Measurements from ENCODE around the gene FZD10.

Gene FZD10, protein sequence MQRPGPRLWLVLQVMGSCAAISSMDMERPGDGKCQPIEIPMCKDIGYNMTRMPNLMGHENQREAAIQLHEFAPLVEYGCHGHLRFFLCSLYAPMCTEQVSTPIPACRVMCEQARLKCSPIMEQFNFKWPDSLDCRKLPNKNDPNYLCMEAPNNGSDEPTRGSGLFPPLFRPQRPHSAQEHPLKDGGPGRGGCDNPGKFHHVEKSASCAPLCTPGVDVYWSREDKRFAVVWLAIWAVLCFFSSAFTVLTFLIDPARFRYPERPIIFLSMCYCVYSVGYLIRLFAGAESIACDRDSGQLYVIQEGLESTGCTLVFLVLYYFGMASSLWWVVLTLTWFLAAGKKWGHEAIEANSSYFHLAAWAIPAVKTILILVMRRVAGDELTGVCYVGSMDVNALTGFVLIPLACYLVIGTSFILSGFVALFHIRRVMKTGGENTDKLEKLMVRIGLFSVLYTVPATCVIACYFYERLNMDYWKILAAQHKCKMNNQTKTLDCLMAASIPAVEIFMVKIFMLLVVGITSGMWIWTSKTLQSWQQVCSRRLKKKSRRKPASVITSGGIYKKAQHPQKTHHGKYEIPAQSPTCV

DNA sequence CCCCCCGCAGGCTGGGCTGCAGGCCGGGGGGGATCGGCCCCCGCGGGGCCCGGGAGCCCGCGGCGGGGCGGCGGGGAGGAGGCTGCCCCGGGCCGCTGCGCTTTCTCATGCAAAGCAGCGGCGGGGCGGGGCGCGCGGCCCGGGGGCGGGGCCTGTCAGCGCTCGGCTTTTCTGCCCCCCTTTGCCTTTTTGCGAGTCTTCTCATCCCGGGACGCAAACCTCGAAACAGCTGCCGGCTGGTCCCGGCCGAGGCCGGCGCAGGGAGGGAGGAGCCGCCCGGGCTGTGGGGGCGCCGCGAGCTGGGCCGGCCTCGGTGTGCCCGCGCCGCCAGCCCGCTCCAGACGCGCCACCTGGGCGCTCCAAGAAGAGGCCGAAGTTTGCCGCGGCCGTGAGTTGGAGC, at the start of gene FZD10:
Gene FZD10, plus strand, starts transcription at position 198 of the 400 bp plus-strand sequence. CDS start 479 bp downstream, outside the sequence.
- in situ Hi-C loops (cut with MboI; ENCODE audit: low pct_unique_long_range_greater_than_20kb, low sequenced_read_pairs) = no loop called here

DNA sequence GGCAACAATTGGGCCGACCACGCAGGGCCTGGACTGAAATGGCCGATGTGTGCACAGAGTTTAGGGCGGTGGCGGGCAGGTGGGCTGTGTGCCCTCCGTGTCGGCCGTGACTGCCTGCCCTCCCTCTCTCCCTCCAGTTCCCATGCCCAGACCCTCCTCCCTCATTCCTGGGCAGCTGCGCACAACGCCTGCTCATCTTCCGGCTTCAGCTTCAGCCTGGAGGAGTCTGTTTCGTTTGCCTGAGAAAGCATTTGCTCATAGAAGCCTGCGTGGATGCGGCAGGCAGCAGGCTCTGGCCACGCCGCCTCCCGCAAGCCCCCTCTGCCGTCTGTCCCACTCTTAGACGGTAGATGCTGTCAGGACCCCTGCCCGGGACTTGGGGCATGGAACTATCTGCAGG, 47.3 kb upstream of the FZD10 start:
- in situ Hi-C loops (cut with MboI; ENCODE audit: low pct_unique_long_range_greater_than_20kb, low sequenced_read_pairs) = no loop called here
- no peak for DNase-seq

More for the DNA sequence above, at the start of gene FZD10:
- no peak for DNase-seq

GRCh38 chr12:130115646-130116045, 46.6 kb upstream of the FZD10 start:
- DNase-seq = no peak
- in situ Hi-C loops (cut with MboI; ENCODE audit: low pct_unique_long_range_greater_than_20kb, low sequenced_read_pairs) = no loop called here

DNA sequence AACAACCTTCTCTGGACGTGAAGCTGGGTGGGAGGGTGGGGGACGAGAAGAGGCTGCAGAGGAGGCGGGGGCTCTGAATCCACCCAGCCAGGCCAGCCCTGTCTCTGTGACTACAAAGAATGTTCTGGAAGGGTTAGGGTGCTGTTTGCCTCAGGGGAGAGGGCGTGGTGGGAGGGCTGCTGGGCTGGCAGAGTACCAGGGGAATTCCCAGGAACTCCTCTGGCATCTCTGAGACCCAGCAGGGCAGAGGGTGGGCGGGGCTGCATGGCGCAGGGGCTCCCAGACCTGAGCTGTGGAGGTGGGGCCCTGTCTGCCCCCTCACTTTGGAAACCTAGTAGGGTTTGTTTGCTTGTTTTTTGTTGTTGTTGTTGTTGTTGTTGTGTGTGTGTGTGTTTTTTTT, 45.5 kb upstream of the FZD10 start:
- in situ Hi-C loops (cut with MboI; ENCODE audit: low pct_unique_long_range_greater_than_20kb, low sequenced_read_pairs) = no loop called here

DNA sequence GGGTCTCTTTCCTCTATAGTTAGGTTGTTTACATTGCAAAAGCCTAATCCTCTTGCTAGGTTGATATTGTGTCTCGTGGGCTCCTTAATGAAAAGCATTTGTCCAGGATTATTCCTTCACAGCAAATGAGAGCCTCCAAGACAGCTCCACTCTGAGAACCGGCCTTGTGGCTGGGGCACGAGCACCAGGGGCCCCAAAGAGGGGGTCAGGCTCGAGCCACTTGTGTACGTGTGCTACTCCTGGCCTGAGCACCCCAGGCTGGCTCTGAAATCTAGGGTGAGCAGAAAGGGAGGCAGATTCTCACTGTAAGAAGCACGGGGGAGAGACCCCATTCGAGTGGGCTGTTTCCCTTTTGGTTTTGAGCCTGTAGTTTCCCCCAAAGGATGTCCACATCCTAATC, 45.0 kb upstream of the FZD10 start:
- in situ Hi-C loops (cut with MboI; ENCODE audit: low pct_unique_long_range_greater_than_20kb, low sequenced_read_pairs) = no loop called here
- DNase-seq = no peak

More for the DNA sequence above, 45.5 kb upstream of the FZD10 start:
- no peak for DNase-seq

GRCh38 chr12:130117701-130118100, 44.6 kb upstream of the FZD10 start:
- in situ Hi-C loops (cut with MboI; ENCODE audit: low pct_unique_long_range_greater_than_20kb, low sequenced_read_pairs) = no loop called here
- DNase-seq = no peak

GRCh38 chr12:130118181-130118580, 44.1 kb upstream of the FZD10 start:
- in situ Hi-C loops (cut with MboI; ENCODE audit: low pct_unique_long_range_greater_than_20kb, low sequenced_read_pairs) = no loop called here

GRCh38 chr12:130119241-130119861, 42.9 kb upstream of the FZD10 start:
- DNase-seq = no peak
- in situ Hi-C loops (cut with MboI; ENCODE audit: low pct_unique_long_range_greater_than_20kb, low sequenced_read_pairs) = no loop called here

More at GRCh38 chr12:130118181-130118580, 44.1 kb upstream of the FZD10 start:
- DNase-seq = no peak

GRCh38 chr12:130120012-130120805, 42.1 kb upstream of the FZD10 start:
- DNase-seq = no peak
- in situ Hi-C loops (cut with MboI; ENCODE audit: low pct_unique_long_range_greater_than_20kb, low sequenced_read_pairs) = no loop called here

- in situ Hi-C loops (cut with MboI; ENCODE audit: low pct_unique_long_range_greater_than_20kb, low sequenced_read_pairs) = no loop called here
- no peak for DNase-seq
Measured at GRCh38 chr12:130121226-130122000, 40.9 kb upstream of the FZD10 start.

DNA sequence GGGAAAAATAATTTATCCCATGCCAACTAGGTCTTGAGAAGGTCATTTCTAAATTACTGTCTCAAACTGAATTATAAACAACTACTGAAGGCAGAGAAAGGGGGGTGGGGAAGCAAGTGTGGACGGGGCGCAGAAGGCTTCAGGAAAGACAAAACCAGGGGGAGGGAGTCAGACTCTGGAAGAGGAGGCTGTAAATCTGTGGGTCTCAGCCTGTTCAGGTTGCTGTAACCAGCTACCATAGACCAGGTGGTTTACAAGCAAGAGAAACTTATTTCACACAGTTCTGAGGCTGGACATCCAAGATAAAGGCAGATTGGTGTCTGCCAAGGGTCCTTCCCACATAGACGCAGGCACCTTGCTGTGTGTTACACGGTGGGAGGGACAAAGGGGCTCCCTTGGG, 39.9 kb upstream of the FZD10 start:
- DNase-seq = no peak
- in situ Hi-C loops (cut with MboI; ENCODE audit: low pct_unique_long_range_greater_than_20kb, low sequenced_read_pairs) = no loop called here

- no peak for DNase-seq
- in situ Hi-C loops (cut with MboI; ENCODE audit: low pct_unique_long_range_greater_than_20kb, low sequenced_read_pairs) = no loop called here
Measured at GRCh38 chr12:130124106-130124505, 38.2 kb upstream of the FZD10 start.

GRCh38 chr12:130124605-130125244, 37.5 kb upstream of the FZD10 start:
- in situ Hi-C loops (cut with MboI; ENCODE audit: low pct_unique_long_range_greater_than_20kb, low sequenced_read_pairs) = no loop called here
- no peak for DNase-seq

DNA sequence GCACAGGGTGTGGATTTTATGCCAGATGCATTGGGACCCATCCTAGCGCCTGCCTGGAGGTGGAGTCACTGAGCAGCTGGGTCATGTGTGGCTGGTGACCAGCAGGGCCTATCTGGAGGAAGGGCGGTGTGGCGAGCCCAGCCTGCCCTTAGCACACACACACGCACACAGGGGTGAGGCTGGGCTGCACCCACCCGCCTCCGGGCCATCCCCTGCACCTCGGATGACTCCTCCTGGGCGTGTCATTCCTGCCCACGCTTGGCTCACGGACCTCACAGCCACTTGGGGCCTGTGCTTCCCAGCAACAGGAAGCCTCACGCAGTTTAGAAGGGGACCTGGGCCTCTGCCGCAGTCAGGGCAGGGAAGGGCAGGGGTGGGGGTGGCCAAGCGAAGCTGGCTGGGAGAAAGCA, 36.2 kb upstream of the FZD10 start:
- in situ Hi-C loops (cut with MboI; ENCODE audit: low pct_unique_long_range_greater_than_20kb, low sequenced_read_pairs) = no loop called here
- no peak for DNase-seq

DNA sequence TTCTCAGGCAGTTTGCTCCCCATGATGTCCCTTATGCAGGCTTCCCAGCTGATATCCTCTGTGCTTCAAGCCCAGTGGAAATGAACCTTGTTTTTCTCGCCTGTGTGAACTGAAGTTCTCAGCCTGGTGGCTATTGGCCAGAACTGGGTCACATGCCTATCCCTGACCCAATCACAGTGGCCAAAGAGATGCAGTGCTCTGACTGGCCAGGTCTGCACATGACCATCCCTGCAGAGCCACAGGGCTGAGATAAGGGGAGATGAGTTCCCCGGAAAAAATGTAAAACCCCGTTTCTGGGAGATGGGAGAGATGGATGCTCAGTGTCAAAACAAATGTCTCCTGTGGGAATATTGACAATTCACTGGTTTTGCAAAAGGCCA, 34.7 kb upstream of the FZD10 start:
- no peak for DNase-seq
- in situ Hi-C loops (cut with MboI; ENCODE audit: low pct_unique_long_range_greater_than_20kb, low sequenced_read_pairs) = no loop called here

- in situ Hi-C loops (cut with MboI; ENCODE audit: low pct_unique_long_range_greater_than_20kb, low sequenced_read_pairs) = no loop called here
- DNase-seq = no peak
Measured at GRCh38 chr12:130127912-130128789, 34.1 kb upstream of the FZD10 start.
